Left cardiac atrium (tissue), 4 donors: Measurements from ENCODE around the gene ESM1. TPM values are rescaled to one million over a fixed set of nuclear protein-coding genes. Genes with fewer than 3 reads are reported as not detected.
"Not testable (repeated sequence)": the region's sequence is repeated elsewhere in the genome, so short reads cannot be mapped to it uniquely, and the experiment has no call there.

Experiments used
- ATAC-seq, 2 donors: fragments of 200-7000 bp; cut with Tn5 transposase; one replicate each; pipeline ENCODE4 v1.9.1; 2020; ENCODE audit warnings: mild to moderate bottlenecking in 2 of 2, moderate library complexity in 2 of 2
- DNase-seq: peaks from one replicate; pipeline ENCODE4 v3.0.0-alpha.2; 2020
- intact Hi-C, 2 donors: fragments of 100-400 bp; cut with DNase I; formaldehyde crosslinking; loops; one replicate each; pipeline versions ENCODE4 v1.14.1 to v1.15.1; 2022 to 2023
- long read RNA-seq: library from polyadenylated mRNA; unstranded; transcript quantifications from one replicate; pipeline ENCODE4 v2.0.0, GENCODE V29; 2021
- total RNA-seq, 2 donors: library from RNA; stranded (reverse); fragmentation: NEBNext Ultra II Directional; extraction: Animal tissue kit (Norgen Biotek cat#: 25700); gene quantifications; one replicate each; pipeline ENCODE4 v1.2.1, GENCODE V29; 2021
- donor health status: DM: no; HTN: yes; CAD: no.
- donor health status: DM: no; HTN: yes; CAD: no; lungs with severe emphysema.
- donor health status: DM: yes; HTN: yes; CAD: no.
- donor health status: Dilated cardiomyopathy.

The ESM1 gene
- total RNA-seq, result under 1 TPM in 1 of 2 donors, not detected in 1; 0.18 TPM
- long read RNA-seq, result 0 reads

GRCh38 chr5:54985301-54986268 lies at the start of gene ESM1:
TSS of gene ESM1 (minus strand) at chr5:54985593. CDS start at chr5:54985517, 76 bp downstream.
- ATAC-seq (no peak), DNase-seq (no peak)
- intact Hi-C loops, result no loop called here

- ATAC-seq, result no peak
- DNase-seq, result no peak
- intact Hi-C loops, result no loop called here
These were observed 48.2 kb upstream of the ESM1 start for GRCh38 chr5:55033568-55033967.

- intact Hi-C loops, result no loop called here
- DNase-seq, result no peak
- ATAC-seq, result no peak
These were observed 46.1 kb upstream of the ESM1 start for GRCh38 chr5:55031492-55031891.

- DNase-seq (no peak), ATAC-seq (peak in 1 of 2 donors; percentile 24)
- intact Hi-C loops, result no loop called here
These were observed 45.4 kb upstream of the ESM1 start for GRCh38 chr5:55030676-55031369.

GRCh38 chr5:55030220-55030619 lies 44.8 kb upstream of the ESM1 start:
- intact Hi-C loops, result no loop called here
- DNase-seq, result no peak
- ATAC-seq, result no peak

- intact Hi-C loops, result no loop called here
- DNase-seq (no peak), ATAC-seq (no peak)
These were observed 42.2 kb upstream of the ESM1 start for GRCh38 chr5:55027595-55027994.

- ATAC-seq (no peak), DNase-seq (no peak)
- intact Hi-C loops, result no loop called here
These were observed 37.1 kb upstream of the ESM1 start for GRCh38 chr5:55022450-55022849.

GRCh38 chr5:55021821-55022220 lies 36.4 kb upstream of the ESM1 start:
- ATAC-seq, result no peak
- DNase-seq, result no peak
- intact Hi-C loops, result no loop called here

- intact Hi-C loops, result no loop called here
- ATAC-seq (peak in 1 of 2 donors; percentile 37), DNase-seq (no peak)
These were observed 36.0 kb upstream of the ESM1 start for GRCh38 chr5:55021410-55021809.

GRCh38 chr5:55010149-55010548 lies 24.8 kb upstream of the ESM1 start:
- DNase-seq, intact Hi-C loops, ATAC-seq: not testable (repeated sequence)

GRCh38 chr5:55004729-55005128 lies 19.3 kb upstream of the ESM1 start:
- DNase-seq (no peak), ATAC-seq (no peak)
- intact Hi-C loops, result no loop called here

GRCh38 chr5:55003432-55004065 lies 18.2 kb upstream of the ESM1 start:
- intact Hi-C loops, result no loop called here
- ATAC-seq (no peak), DNase-seq (no peak)

GRCh38 chr5:55002166-55002565 lies 16.8 kb upstream of the ESM1 start:
- intact Hi-C loops, ATAC-seq, DNase-seq: not testable (repeated sequence)

- DNase-seq (no peak), ATAC-seq (no peak)
- intact Hi-C loops, result no loop called here
These were observed 11.7 kb upstream of the ESM1 start for GRCh38 chr5:54997081-54997480.

GRCh38 chr5:54996466-54996865 lies 11.1 kb upstream of the ESM1 start:
- ATAC-seq (no peak), DNase-seq (no peak)
- intact Hi-C loops, result no loop called here

GRCh38 chr5:54995168-54995567 lies 9.8 kb upstream of the ESM1 start:
- DNase-seq (no peak), ATAC-seq (no peak)
- intact Hi-C loops, result no loop called here

- DNase-seq (no peak), ATAC-seq (no peak)
- intact Hi-C loops, result no loop called here
These were observed 9.2 kb upstream of the ESM1 start for GRCh38 chr5:54994628-54995027.

- DNase-seq (no peak), ATAC-seq (no peak)
- intact Hi-C loops, result no loop called here
These were observed 7.9 kb upstream of the ESM1 start for GRCh38 chr5:54993318-54993717.

- DNase-seq, result no peak
- intact Hi-C loops, result no loop called here
- no peak for ATAC-seq
These were observed 6.0 kb upstream of the ESM1 start for GRCh38 chr5:54991416-54991815.

- intact Hi-C loops, result no loop called here
- ATAC-seq, result no peak
- DNase-seq, result no peak
These were observed 5.5 kb upstream of the ESM1 start for GRCh38 chr5:54990841-54991258.
